Stimulated activated CD8-positive, alpha-beta memory T cell treated with anti-CD3 and anti-CD28 coated beads, Interleukin-4, amount 100 ng/mL, for 24 hours (primary cell): ENCODE measurements around the gene ACAA1.

ENCODE experiments used
- DNase-seq: peaks from one replicate; pipeline ENCODE4 v3.0.0-alpha.2; 2020; ENCODE audit warnings: low read depth

ACAA1 gene

DNA sequence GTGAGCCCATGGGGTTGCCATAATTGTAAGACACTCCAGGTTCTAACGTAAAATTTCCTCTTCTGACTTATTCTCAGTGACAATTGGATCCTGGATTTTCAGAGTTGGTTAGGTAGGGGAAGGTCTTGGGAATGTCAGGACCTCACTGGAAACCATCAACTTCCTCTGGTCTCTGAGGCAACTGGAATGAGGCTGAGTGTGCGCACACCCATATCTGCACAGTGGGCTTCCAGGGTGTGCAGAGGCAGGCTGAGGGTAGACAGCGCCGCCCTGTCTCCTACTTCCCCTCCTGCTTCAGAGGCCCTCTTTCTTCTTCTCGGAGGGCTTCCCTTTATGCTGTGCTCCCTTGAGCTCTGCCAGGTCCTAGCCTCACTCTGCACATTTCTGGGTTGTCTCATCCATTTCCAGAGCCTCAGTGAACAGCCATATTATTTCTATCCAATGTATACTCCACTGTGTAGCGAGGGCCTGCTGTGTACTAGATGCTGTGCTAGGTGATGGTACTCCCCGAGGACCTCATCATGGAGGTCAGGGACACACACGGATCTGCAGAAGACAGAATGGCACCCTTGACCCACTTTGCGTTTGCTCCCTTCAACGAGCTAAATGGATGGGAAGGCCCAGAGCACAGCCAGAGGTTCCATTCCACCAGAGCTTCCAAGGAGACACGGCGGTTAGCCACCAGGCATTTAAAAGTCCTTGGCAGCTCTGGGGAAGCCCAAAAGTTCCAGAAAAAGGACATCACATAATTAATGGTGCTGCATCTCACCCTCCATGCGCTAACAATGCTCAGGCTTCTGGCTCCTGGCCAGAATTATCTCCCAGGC is 18.3 kb downstream of the ACAA1 start:
- no peak for DNase-seq

DNA sequence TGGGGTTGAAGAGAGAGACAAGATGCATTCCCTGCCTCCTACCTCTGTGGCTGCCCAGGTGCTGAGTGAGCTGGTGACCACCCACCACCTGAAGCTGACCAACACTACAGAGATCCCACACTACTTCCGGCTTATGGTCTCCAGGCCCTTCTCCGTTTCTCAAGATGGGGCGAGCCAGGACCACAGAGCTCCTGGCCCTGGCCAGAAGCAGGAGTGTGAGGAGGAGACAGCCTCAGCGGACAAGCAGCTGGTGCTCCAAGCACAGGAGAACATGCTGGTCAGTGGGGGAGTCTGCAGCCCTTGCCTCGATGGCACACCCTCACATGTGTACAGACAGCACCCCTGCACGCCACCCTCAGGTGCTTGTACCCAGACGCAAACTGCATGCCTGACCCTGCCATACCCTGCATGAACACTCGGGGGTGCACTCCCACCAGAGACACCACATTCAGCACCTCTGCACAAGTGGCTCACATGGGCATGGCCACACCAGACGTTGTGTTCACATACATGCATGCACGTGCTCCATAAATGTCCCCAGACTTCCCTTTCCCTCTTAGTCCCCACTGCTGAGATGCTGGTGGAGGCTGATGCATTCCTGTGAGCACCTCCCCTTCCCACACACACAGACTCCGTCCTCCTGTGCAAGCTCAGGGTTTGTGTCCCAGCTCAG is 19.0 kb downstream of the ACAA1 start:
- peak; percentile 47 for DNase-seq

DNA sequence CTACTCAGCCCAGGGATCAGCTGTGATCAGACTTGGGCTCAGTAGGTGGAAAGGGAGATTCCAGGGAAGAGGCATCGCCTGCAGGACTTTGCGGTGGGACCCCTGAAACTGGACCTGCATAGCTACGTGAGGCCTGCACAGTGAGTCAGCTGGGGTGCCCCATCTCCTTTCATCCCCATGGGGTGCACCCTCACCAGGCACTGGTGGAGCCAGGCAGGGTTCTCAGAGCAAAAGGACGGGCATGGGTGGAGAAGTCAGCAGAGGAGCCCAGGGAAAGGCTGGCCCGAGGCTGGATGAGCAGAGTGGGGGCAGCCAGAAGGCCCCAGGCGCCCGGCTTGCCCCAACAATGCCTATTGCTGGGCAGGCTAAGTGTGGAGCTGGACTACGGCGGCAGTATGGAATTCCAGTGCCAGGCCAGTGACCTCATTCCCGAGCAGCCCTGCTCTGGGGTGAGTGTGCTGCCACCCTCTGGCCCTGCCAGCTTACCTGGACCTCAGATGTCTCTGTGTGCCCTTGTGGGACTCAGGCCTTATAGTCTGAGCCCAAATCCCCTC is 19.7 kb downstream of the ACAA1 start:
- no peak for DNase-seq

GRCh38 chr3:38116471-38117162 is 20.3 kb downstream of the ACAA1 start:
- DNase-seq: no peak

GRCh38 chr3:38115645-38116427 is 21.1 kb downstream of the ACAA1 start:
- no peak for DNase-seq

GRCh38 chr3:38114875-38115644 is 21.9 kb downstream of the ACAA1 start:
- DNase-seq: no peak

GRCh38 chr3:38114052-38114874 is 22.7 kb downstream of the ACAA1 start:
- no peak for DNase-seq

- DNase-seq: no peak
These were observed 24.6 kb downstream of the ACAA1 start for GRCh38 chr3:38112378-38112761.

- DNase-seq: no peak
These were observed 25.1 kb downstream of the ACAA1 start for GRCh38 chr3:38111696-38112377.

DNA sequence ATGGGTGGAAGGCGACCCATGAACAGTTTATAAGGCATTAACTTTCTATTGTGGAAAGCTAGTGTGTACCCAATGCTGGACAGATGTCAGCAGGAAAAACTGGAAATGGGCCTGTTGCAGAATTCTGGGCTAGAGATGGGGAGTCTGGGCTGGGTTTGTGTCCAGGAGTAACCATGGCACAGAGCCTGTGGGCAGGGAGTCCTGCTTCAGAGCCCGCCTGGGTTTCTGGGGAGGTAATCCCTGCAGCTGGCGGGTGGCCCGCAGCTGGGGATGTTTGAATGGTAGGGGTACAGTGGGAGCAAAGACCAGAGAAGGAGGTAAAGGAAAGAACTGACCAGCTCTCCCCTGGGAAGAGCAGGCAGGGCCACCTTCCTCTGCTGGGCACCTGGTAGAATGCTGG is 25.7 kb downstream of the ACAA1 start:
- DNase-seq: no peak

DNA sequence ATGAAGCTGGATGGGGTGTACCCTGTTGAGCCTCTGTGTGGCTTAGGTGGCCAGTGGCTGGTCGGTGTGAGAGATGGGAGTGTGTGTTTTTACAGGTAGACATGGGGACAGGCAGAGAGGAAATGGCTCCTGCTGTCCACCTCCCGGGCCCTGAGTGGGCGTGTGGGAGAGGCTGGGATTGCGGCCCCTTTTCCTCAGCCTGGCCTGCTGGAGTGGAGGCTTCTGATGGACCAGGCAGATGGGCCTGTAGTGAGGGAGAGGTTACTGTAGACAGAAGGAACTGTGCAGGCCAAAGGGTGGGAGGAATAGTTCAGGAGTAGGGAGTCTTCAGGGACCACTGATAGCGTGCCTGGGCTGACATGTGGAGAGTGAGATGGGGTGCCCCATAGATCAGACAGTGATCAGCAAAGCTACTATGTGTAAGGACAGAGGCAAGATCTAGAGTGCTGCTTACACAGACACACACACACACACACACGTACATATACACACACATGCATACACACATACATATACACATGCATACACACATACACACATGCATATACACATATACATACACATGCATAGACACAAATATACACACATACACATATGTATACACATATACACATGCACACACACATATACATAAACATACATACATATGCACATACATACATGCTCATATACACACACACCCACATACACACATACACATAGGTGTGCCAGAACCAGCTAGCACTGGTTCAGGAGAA is 26.4 kb downstream of the ACAA1 start:
- no peak for DNase-seq

DNA sequence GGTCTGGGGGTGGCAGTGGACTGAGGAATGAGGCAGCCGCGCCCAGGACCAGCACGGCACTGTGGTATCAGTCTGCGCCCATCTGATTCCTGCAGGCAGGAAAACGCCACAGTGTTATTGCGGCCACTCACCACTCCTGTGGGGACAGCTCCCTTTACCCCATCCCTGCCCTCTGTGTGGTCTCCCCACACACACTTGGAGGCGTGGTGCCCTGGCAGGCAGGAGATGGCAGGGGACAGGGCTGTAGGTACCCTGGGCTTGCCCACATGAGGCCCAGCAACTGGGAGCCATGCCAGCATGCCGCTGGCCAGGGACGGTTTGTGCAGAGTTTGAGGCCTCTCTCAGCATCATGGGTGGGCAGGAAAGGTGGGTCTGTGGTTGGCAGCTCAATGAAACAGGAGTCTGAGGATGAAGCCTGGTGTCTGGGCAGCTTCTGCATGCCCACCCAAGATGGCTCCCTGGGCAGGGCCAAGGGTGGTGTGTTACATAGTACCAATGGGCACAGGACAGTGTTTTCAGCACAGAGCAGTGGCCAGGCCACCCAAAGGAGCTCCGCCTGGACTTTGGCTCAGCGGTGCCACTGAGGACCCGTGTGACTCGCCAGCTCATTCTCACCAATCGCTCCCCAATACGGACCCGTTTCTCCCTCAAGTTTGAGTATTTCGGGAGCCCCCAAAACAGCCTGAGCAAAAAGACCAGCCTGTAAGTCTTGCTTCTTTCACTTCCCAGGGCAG is 27.2 kb downstream of the ACAA1 start:
- DNase-seq: no peak

DNA sequence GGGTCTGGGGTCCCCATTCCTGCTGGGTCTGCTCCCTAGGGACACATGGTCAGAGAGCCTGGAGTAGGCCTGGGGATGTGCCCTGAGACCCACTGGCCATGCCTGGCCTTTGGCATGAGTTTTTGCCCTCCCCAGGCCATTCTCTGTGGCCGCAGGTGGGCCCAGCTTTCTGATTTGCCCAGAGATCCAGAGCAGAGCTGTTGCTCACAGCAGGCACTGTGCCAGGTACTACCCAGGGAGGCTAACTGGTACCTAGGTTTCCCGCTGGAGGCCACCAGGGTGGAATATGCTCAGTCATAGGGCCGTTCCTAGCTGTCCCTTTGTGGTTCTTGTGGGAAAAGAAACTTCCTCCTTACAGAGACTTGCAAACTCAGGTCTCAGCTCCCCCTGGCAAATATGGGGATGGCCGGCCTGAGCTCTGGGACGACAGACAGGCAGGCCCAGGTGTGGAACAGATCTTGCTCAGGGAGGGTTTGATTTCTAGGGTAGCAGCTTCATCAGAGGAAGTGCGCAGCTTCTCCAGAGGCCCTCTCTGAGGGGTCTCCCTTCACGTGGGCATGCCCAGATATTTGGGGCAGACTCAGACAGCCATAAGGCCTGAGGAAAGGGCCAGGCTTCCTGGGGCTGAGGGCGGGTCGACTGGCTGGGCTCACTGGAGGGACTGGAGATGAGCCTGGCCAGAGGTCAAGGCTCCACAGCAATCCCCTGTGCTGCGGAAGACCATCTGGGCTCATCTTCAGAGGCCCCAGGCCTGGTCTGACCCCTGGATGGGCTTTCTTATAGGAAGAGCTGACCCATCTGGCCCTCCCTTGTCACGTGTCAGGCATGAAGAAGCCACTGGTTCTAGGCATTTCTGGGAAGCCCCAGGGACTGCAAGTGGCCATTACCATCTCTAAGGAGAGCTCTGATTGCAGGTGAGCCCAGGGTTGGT is 28.0 kb downstream of the ACAA1 start:
- no peak for DNase-seq

- DNase-seq: no peak
These were observed 28.8 kb downstream of the ACAA1 start for GRCh38 chr3:38107911-38108648.

- no peak for DNase-seq
These were observed 31.4 kb downstream of the ACAA1 start for GRCh38 chr3:38105525-38105924.

DNA sequence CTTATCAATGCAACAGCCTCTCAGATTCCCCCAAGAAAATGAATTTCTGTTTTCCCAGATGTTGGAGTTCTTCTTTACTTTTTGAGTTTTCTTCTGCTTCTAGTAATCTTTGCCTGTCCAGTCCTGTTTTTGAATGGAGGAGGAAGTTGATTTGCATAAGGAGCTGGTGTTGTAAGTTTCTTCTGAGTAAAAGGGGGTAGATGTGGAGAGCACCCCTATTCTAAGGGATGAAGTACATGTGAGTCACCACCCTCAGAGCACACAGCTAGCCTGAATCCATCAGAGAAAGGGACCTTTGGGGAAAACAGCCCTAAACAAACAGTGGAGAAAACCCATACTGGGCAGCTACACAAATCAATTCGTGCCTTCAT is 34.5 kb downstream of the ACAA1 start:
- no peak for DNase-seq
